Measurements from ENCODE around the gene METAP1D. TPM values are rescaled to one million over a fixed set of nuclear protein-coding genes. Genes with fewer than 3 reads are reported as not detected.

Gene METAP1D
- polyA plus RNA-seq, 2 of the 4 experiments (the other 2 are of a cell fraction) = 7.3 to 13.3 TPM

DNA sequence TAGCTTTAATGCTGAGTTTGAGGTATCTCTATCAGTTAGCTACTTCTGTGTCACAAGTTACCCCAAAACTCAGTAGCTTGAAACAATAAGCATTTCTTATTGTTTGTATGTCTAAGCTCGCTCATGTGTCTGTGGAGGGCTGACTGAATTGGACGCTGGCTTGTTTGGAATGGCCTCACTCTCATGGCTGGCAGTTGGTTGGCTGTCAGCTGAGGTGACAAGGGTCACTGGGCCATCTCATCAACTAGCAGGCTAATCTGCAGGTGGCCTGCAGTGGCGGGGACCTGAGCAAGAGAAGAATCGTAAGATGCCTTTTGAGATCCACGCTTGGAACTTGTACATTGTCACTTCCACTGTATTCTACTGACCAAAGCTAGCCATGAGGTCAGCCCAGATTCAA lies 116.4 kb downstream of the METAP1D start:
- CTCF ChIA-PET = interaction anchor here (0.6 to 7.9 kb wide), 7 partner anchors 11 to 542 kb away, joined by 3 to 82 read pairs (median 4); partner anchors contain the start of genes DLX1 and DLX2
- no peak overlapping the region for H3K27ac ChIP-seq
- DNase-seq (ENCODE audit: low read depth in 1 of 2, low spot score in 1 of 2) (no peak), ATAC-seq (no peak), FAIRE-seq (no peak)
- POLR2A ChIA-PET = no interaction called here
- H3K4me3 ChIP-seq = no peak overlapping the region
- H3K4me1 ChIP-seq = peaks cover 29% of the 10 kb centered on the region
- H3K9me3 ChIP-seq = no peaks in the 10 kb centered on the region
- no peak overlapping the region for H3K4me2 ChIP-seq
- 75% methylated on average over 5 of the region's 5 CpGs for WGBS (ENCODE audit: missing lambda C conversion rate)
- TF ChIP-seq CEBPB (IDR thresholded peaks at IDR 0.05) (no peak), CHD4 (IDR thresholded peaks at IDR 0.05; ENCODE audit: borderline replicate concordance) (no peak), CBX2 (IDR thresholded peaks at IDR 0.05; ENCODE audit: borderline replicate concordance, low read depth) (no peak), ZC3H11A (IDR thresholded peaks at IDR 0.05) (no peak), EP300 (IDR thresholded peaks at IDR 0.05) (no peak), ZSCAN20 (CRISPR knock-in tag; IDR thresholded peaks at IDR 0.05) (no peak), CHD2 (IDR thresholded peaks at IDR 0.05; ENCODE audit: low read length, partially characterized antibody) (no peak)
- TF ChIP-seq, protein P1, sequence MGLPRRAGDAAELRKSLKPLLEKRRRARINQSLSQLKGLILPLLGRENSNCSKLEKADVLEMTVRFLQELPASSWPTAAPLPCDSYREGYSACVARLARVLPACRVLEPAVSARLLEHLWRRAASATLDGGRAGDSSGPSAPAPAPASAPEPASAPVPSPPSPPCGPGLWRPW (IDR thresholded peaks at IDR 0.05) = no peak
- TF ChIP-seq, protein P2, sequence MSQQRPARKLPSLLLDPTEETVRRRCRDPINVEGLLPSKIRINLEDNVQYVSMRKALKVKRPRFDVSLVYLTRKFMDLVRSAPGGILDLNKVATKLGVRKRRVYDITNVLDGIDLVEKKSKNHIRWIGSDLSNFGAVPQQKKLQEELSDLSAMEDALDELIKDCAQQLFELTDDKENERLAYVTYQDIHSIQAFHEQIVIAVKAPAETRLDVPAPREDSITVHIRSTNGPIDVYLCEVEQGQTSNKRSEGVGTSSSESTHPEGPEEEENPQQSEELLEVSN (IDR thresholded peaks at IDR 0.05; ENCODE audit: borderline replicate concordance, low read depth) = no peak

DNA sequence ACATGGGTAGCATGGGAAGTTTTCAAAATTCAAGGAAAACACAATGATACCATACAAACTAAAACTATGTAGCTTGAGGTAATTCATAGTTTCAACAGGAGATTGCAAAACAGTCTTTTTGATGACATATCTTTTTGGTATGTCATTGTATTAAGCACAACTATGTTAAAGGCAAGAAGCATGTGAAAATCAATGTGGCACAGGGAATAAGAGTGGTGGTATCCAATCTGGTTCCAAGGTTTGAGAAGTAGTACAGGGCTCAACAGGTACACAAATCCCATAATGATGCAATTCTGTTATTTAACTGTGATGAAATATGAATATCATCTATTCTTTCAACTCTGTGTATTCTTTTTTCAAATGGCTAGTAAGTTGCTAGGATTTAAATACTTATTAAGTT lies 119.3 kb downstream of the METAP1D start:
- Histone ChIP-seq H3K27ac (peak overlapping the region; percentile 46 to 58; a peak in 5 of 6 replicates), H3K9me3 (no peaks in the 10 kb centered on the region), H3K4me3 (no peak overlapping the region), H3K4me1 (peaks cover 36% of the 10 kb centered on the region), H3K4me2 (peak overlapping the region; percentile 67)
- CTCF ChIA-PET = interaction anchor here (2.2 to 7.9 kb wide), 3 partner anchors 8 to 413 kb away, joined by 6 to 82 read pairs (median 9); partner anchors contain the start of gene DLX2
- DNase-seq (ENCODE audit: low read depth in 1 of 2, low spot score in 1 of 2) (no peak), FAIRE-seq (no peak), ATAC-seq (peak in 1 of 2 experiments; percentile 69; a peak in 4 of 6 replicates)
- POLR2A ChIA-PET = no interaction called here
- TF ChIP-seq MAFK (IDR thresholded peaks at IDR 0.05; ENCODE audit: partially characterized antibody) (peak; percentile 25), FOSL2 (IDR thresholded peaks at IDR 0.05) (peak; percentile 67), FOSL2 (CRISPR knock-in tag; IDR thresholded peaks at IDR 0.05) (peak; percentile 68), CHD4 (IDR thresholded peaks at IDR 0.05; ENCODE audit: borderline replicate concordance) (no peak), JUN (IDR thresholded peaks at IDR 0.05) (peak in 1 of 2 experiments; percentile 21; a peak in 2 of 5 replicates), JUNB (IDR thresholded peaks at IDR 0.05) (peak; percentile 49; the same call in 1 of the 2 replicates), ESRRA (IDR thresholded peaks at IDR 0.05; ENCODE audit: borderline replicate concordance, low read length) (no peak), CEBPB (IDR thresholded peaks at IDR 0.05) (peak; percentile 91 to 92)
- TF ChIP-seq, protein P1 (IDR thresholded peaks at IDR 0.05) = peak; percentile 58; the same call in 1 of the 2 replicates
- TF ChIP-seq, protein P3, sequence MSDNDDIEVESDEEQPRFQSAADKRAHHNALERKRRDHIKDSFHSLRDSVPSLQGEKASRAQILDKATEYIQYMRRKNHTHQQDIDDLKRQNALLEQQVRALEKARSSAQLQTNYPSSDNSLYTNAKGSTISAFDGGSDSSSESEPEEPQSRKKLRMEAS (IDR thresholded peaks at IDR 0.05) = no peak

DNA sequence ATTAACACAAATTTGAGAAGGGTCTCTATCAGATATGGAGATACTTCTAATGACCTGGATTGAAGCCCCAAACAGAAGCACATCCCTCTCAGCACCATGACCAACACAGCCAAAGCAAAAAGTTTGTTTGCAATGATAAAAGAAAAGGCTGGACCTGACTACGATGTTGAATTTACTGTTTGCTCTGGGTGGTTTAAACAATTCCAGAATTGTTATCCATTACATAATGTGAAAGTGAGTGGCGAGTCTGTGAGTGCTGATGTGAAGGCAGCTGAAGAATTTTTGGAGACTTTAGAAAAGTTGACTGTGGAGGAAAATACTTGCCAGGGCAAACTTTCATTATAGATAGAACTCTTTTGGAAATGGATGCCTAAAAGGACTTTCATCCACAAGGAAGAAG lies 120.4 kb downstream of the METAP1D start:
- ChIA-PET CTCF (interaction anchor here (1.0 to 2.5 kb wide), 2 partner anchors 414 to 416 kb away, joined by 3 to 6 read pairs; no protein-coding TSS in a partner anchor), POLR2A (no interaction called here)
- no peak for DNase-seq (ENCODE audit: low read depth in 1 of 2, low spot score in 1 of 2)
- ATAC-seq = no peak; a peak in 1 of 6 replicates
- FAIRE-seq = no peak
- no peak overlapping the region for H3K4me3 ChIP-seq
- WGBS (ENCODE audit: missing lambda C conversion rate) = 22% methylated on average over 2 of the region's 2 CpGs
- peak overlapping the region in 1 of 2 experiments; percentile 42; a peak in 2 of 6 replicates for H3K27ac ChIP-seq
- TF ChIP-seq HOXA7 (CRISPR knock-in tag; IDR thresholded peaks at IDR 0.05) (no peak), PHF8 (IDR thresholded peaks at IDR 0.05; ENCODE audit: borderline replicate concordance, low read depth) (no peak), CHD2 (IDR thresholded peaks at IDR 0.05; ENCODE audit: low read length, partially characterized antibody) (no peak), EP300 (IDR thresholded peaks at IDR 0.05) (no peak), JUN (IDR thresholded peaks at IDR 0.05) (no peak), HEYL (CRISPR knock-in tag; IDR thresholded peaks at IDR 0.05) (no peak), CHD4 (IDR thresholded peaks at IDR 0.05; ENCODE audit: borderline replicate concordance) (no peak), RFX5 (IDR thresholded peaks at IDR 0.05) (no peak), KDM5A (IDR thresholded peaks at IDR 0.05) (no peak)
- H3K4me2 ChIP-seq = peak overlapping the region; percentile 31; the same call in 2 of the 3 replicates
- H3K4me1 ChIP-seq = peaks cover 36% of the 10 kb centered on the region
- H3K9me3 ChIP-seq = no peaks in the 10 kb centered on the region
